SIG-M5 (cell line): Measurements from ENCODE around the gene CNDP2.

ENCODE experiments used
- DNase-seq: peaks from one replicate; lab custom pipeline; 2025; lab: John Stamatoyannopoulos, UW

The CNDP2 gene

DNA sequence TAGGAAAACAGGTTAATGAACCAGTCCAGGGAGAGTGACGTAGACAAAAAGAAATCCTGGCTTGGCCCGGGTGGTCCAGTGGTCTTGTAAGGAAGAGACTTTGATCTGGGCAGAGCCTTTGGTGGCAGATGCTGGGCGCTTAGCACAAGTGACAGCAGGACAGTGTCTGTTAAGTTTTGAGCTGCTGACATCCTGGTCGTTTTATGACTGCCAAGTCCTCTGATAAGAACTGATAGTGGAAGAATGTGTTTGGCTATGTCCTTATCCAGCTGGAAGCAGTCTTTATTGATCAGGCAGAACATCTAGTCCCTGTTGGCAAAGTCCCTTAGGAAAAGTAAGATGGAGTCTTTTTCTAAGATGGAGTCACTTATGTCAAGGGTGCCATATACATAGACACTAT lies 74.1 kb downstream of the CNDP2 start:
- no peak for DNase-seq

DNA sequence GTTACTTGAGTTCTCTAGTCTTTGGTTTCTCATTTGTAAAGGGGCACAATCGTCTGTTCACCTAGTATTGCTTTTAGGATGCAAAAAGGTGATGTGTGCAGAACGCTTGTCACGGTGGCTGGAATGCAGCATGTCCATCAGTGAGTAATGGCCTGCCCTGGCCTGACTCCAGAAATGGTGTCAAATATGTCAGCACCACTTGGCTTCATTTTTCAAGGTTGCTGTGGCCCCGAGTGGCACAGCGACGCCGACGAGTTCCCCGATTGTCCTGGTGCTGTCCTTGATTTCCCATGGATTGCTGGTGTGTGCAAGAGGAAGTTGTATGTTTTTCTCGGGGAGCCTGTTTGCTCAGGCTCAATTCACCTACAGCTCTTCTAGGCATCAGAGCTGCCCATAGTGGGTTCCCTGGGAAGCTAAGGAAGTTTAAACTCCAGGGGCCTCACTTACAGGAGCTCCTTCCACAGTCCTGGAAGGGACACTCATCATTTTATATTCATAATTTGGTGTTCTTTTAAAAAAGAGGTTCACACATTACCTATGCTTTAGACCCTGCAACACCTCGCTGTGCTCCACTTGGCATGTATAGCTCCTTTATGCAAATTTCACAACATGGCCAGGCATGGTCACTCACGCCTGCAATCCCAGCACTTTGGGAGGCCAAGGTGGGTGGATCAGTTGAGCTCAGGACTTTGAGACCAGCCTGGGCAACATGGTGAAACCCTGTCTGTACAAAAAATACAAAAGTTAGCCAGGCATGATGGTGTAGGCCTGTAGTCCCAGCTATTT lies 75.9 kb downstream of the CNDP2 start:
- DNase-seq, result no peak

GRCh38 chr18:74573053-74573452 lies 76.9 kb downstream of the CNDP2 start:
- no peak for DNase-seq
